Measurements from ENCODE around the gene POU2AF1.

Gene POU2AF1

DNA sequence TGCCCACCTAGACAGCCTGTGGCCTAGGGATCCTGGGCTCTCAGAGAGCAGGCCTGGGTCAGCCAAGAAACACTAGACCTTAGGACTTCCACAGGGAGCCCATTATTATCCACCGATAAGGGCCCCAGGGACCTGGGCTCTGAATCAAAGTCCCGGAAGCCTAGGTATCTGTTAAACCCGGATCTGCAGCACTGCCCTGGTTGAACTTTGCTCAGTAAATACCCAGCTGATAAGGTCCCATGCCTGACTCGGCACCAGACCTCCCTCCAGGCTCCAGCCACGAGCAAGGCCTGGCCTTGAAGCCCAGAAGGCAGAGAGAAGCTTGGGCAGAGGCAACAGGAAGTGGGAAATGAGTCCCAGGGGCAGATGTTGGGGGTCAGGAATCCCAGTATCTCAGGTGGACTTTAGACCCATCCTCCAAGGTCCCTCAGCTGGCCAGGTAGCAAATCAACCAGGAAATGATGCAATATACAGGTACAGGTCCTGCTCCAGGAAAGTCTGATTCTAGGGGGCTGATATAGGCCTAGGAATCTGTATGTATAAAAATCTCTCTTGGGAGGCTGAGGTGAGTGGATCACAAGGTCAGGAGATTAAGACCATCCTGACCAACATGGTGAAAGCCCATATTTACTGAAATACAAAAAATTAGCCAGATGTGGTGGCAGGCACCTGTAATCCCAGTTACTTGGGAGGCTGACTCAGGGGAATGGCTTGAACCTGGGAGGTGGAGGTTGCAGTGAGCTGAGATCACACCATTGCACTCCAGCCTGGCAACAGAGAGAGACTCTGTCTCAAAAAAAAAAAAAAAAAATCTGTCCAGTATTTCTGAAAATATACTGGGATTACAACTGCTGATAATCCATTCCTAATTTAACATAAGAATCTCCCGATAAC lies 18.7 kb downstream of the POU2AF1 start:
- no peak for DNase-seq

DNA sequence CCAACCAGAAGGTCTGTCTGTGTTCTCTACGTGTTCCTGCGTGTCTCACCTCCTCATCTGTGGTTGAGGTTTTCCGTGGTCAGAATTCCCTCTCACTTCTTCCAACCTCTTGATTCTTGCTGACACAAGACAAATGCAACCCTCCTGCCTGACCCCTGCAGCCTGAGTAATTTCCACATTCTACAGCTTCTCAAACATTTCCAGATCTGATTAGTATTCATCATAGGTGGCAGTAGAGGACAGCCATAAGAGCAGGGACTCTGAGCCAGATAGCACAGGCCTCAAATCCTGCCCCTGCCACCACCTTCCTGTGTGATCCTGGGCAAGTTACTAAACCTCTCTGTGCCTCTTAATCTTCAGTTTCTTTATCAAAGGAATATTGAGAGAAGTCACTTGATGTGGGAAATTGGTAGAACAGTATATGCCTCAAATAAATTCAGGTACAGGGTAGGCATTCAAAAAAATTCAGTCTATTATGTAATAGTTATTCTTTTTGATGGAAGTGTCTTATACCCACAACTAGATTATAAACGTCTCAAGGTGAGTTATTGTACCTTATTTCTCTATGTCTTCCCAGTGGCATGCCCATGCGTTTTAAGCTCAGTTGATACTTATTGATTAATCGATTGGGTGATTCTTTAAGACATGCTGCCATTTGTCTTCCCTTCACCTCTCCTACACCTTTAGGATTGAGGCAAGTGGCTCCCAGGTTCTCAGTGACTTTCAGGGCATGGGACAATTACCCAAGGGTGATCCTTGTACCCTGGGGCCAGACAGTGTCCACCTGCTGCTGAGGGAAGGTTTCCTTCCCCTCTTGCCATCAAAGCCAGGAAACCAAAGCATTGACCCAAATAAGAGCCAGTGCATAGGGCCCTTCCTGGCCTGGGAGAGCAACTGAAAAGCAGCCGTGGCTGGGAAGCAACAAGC lies 19.6 kb downstream of the POU2AF1 start:
- no peak for DNase-seq

DNA sequence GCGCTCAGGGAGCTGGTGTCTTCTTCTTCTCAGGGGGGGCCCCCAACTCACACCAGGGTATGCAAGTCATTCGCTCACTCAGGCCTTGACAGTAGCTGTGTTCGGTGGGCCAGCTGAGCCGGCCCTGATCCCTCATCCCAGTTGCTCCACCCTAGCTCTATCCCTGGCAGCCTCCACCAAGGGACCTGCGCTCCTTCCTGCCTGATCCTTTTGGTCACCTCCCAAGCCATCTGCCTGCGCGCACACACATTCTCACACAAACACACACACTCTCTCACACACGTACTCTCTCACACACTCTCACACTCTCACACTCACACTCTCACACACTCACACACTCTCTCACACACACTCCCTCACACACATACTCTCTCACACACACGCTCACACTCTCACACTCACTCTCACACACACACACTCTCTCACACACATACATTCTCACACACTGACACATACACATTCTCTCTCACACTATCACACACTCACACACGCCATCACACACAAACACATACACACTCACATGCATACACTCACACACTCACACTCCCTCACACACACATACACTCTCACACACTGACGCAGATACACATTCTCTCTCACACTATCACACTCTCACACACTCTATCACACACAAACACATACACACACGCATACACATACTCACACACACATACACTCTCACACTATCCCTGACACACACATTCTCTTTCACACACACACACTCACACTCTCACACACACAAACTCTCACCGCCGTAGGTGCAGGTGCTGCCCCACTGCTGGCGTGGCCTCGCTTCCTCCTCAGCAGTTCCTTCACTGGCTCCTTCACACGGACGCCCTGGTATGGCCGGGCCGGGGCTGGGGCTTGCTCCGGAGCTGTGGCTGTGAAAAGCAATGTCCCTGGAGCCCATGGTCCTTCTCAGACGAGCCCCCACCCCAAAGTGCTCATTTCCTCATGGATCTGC lies 20.8 kb downstream of the POU2AF1 start:
- DNase-seq, result no peak

DNA sequence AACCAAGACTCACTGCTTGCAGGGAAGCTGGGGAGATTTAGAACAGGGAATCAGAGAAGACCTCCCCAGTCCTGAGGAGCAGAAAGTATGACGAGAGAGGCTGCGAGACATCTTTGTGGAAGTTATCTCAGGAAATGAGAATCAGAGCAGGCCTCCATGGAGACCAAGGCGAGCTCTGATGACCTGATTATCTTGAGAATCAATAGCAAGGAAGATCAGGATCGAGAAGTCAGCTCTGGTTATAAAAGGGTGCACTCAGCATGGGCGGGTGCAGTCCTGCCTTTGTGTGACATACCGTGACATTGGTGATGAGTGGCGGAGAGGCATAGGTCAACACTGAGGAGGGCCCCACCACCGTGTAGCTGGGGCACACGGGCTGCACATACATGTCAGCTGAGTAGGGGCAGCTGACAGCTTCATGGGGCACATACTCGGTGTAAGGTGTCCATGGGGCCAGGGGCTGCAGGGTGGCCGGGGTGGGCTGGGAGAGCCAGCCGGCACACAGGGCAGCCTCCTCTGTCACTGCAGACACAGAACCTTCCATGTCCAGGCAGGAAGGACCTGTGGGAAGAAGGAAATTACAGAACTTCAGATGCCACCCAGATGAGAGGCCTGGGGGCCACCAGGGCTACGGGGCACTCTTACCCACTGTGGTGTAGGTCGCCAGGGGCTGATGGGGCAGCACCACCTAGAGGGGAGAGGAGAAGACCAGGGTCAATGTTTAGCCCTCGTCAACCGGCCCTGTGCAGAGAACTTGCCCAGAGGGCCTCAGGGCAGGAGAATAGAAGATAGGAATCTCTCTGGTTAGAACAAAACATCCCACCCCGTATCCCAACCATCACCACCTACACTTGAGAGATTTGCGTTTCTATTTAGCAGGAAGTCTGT lies 21.7 kb downstream of the POU2AF1 start:
- DNase-seq, result no peak

DNA sequence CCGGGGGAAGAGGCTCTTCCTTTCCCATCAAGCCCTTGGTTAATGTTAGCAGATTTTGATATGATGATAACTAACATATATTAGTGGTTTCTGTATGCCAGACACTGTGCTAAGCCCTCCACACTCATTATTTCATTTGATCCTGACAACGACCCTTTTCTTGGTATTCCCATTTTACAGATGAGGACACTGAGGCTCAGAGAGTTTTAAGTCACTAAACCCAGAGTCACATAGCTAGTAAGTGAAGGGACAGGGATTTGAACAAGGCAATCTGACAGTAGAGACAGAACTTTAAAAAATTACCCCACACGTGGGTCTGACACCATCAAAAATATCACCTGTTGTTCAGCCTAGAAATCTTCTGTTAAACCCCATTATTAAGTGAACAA lies 22.4 kb downstream of the POU2AF1 start:
- DNase-seq, result no peak

DNA sequence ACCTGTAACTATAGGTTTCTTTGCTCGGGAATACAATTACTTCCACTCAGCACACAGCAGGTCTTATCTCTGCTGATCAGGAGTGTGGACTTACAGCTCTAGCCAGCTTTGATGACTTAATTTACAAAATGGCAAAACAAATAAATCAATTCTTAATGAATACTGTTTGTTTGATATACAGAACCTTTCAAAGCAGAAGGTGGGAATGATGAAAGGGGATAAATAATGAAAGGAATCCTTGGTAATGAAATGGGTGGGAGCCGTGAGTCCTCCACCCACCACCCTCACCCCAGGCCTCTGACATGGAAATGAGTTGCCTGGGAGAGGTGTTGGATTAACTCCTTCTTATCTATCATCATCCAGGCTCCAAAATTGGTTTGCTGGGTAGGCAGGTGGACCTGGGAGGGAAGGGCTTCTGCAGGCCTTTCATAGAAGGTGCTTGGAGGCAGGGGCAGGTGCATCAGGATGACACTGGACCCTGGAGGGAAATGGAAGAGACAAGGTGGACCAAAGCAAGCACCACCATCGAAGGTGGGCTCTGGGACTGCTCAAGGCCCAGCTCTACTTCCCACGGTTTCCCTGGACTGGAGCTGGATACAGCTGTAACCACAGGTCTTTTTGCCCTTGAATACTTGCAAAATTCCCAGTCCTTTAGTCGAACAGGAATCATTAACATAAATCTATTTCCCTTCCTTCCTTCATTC lies 23.0 kb downstream of the POU2AF1 start:
- DNase-seq, result no peak

DNA sequence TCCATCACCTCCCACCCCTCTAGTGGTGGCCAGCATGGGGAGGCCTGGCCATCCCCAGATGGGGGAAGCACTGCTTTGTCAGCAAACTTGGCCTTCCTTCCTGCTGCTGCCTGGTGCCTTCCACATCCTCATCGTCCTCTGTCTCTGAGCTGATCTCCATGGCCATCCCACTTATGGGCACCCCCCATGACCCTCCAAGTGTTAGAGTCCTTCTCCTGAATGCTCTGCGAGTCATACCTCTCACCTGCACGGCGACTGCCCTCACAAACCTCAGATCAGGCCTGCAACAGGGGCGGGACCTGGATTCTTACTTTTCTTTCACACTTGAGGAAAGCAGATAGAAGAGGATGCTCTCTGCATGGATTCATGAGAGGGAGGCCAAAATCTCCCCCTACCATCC lies 24.0 kb downstream of the POU2AF1 start:
- no peak for DNase-seq

DNA sequence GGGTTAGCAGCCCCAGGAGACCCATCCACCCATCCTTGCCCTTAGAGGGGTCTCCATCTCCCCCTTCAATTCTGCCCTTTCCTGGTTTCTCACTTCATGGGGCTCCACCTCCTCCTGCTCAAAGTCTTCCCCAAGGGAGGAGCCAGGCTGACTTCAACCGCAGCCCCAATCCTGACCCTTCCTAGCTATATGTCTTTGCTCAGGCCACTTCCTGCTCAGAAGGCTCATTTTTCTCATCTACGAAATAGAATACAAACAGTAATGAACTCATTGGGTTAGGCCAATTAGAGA lies 24.5 kb downstream of the POU2AF1 start:
- no peak for DNase-seq

DNA sequence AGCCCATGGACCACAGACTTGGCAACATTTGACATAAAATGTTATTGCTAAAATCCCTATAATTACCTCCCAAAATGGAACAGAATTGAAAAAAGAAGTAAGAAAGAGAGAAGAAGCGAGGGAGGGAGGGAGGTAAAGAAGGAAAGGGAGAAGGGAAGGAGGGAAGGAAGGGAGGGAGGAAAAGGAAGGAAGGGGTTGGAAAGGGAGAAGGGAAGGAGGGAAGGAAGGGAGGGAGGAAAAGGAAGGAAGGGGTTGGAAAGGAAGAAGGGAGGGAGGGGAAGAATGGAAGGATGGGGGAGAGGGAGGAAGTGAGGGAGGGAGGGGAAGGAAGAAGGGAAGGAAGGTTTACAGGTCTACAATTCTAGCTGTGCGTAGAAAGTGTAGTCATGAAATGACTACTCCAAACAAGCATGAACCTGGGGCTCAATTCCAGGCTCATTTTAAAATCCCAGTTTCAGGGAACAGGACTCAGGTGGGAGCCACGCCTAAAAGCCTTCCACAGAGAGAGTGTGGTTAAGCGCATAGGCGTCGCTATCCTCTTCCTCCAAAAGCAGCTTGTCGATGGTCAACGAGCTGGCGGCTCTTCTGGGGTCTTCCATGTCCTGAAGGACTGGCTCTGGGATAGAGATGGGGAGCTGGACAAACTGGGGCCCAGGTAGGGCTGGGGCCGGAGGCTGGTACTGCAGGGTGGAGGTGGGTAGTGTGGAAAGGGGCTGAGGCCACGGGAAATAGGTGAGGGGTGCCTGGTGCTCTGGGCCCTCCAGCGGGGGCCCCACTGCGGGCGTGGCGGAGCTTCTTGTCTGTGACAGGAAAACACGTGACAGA lies 25.1 kb downstream of the POU2AF1 start:
- DNase-seq, result no peak

DNA sequence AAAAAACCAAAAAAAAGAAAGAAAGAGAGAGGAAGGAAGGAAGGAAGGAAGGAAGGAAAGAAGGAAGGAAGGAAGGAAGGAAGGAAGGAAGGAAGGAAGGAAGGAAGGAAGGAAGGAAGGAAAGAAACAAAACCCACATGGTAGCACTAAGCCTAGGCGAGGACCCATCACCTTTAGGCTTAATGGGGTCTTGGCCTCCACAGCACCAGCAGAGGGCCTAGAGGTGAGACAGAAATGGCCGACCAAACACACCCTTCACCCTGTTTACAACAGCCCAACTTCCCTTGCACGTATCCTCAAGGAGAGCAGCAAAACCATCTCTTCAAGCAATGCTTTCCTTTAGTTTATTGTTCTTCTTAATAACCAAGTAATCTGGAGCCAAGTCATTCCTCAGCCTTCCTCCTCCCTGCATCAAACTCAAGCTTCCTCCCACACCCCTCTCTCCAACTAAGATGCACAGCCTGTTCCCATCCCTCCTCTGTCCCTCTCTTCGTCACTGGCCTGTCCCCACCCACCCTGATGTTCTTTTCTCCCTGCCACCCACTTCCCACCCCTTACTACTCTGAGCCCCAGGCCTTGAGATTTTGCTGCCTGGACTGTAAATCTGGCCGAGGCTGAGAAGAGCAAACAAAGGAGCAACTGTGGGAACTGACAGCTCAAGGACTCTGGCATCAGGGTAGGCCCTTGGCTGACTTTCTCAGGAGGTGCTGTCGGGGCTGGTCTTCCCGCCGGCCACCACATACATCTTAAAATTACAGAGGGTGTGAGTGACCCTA lies 26.0 kb downstream of the POU2AF1 start:
- DNase-seq, result no peak

DNA sequence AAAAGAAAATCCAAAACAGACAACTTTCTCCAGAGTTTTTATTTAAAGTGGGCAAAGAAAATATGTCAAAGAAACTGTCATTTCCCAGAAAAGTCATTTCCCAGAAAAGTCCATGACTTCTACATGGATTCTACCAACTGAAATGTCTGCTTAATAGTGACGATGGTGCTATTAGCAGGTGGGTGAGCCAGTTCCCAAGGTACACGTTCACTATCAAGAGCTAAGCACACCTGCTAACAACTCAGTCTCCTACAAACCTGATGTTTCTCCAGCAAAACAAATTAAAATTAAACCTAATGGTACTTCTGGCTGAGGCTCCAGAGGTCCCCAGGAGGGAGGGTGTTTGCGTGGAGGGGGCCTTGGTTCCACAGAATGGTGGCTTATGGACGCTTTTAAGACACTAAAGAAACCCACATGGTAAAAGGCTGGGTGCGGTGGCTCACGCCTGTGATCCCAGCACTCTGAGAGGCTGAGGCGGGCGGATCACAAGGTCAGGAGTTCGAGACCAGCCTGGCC lies 26.8 kb downstream of the POU2AF1 start:
- no peak for DNase-seq

DNA sequence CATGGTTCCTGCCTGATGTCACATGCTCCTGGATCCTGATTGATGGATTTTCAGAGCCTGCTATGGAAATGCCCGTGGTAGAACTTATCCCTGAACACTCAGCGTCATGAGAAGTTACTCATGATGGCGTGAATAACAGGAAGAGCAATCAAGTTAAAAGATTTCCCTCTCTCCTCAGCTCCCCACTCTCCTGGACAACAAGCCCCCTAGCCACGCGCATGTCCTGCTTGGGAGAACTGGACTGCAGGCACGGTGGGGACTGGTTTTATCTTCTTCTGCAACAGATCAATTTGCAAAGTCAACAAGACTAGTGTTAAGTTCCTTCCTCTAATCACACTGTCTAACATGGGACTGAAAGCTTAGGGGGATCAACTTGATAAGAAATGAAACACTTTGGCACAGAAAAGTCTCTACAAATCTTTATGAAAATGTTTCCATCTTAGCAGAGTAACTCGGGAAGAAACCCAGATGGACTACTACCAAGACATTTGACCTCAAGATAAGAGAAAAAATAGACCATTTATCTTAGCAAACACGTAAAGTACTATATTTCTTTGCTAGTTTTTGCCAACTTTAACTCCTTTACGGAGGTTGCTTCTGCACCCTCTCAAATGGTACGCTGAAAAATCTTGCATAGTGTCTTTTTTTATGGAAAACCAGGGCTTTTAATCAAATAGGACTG lies 27.6 kb downstream of the POU2AF1 start:
- no peak for DNase-seq

DNA sequence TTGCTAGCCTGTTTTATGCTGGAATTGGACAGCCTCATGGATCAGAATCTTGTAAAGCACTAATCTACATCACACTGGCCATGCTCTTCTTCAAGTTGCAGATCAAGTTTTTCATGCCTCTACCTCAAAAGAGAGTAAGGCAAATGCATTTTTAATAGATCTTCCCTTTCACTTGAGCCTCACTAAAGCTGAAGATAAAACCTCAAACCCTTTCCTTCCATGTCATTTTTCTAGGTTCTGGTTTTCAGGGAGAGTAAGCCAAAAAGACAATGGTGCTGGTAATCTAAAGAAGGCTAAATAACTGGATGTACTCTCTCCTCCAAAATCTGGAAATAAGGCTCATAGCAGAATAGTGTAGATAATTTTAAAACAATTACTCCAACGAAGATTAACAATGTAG lies 28.3 kb downstream of the POU2AF1 start:
- DNase-seq, result no peak

DNA sequence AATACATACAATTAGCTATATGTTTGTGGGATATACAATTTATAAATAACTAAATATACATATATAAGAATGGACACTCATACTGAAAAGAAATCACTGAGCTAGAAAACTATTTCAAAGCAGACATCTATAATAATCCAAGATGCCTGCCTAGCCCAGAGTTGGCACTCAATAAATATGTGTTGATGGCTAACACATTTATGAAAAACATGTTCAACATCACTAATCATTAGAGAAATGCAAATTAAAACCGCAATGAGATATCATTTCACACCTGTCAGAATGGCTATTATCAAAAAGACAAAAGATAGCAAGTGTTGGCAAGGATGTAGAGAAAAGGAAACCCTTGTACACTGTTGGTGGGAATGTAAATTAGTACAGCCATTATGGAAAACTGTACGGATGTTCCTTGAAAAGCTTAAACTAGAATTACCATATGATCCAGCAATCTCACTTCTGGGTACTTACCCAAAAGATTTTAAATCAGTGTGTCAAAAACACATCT lies 29.8 kb downstream of the POU2AF1 start:
- DNase-seq, result no peak

DNA sequence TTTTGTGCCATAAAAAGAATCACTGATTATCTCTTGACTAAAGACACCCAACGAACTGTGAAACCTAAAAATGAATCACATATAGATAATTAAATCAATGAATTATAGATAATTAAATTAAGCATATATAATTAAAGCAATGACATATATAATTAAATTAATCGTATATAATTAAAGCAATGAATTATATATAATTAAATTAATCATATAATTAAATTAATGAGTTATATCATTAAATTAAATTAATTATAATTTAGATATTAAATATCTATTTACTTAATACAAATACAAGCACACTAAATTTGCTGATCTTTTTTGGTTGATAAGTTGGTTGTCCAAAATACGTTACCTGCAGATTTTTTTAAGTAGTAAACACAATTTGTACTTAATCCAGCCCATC lies 30.9 kb downstream of the POU2AF1 start:
- no peak for DNase-seq

DNA sequence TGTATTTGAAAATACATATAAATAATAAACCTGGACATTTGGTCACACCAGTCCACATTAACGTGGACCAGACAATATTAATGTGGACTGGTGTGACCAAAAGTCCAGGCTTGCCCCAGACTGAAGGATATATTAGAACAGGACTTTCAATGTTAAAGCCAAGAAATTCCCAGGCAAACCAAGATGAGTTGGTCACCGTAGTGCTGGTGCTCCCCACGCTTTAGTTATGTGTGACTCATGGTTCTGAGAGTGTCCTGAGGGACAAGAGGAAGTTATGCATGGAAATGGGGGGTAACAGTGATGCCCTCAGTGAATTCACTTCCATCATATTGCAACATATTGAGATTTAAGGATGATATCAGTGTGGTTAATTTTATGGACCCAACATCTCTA lies 31.4 kb downstream of the POU2AF1 start:
- no peak for DNase-seq

DNA sequence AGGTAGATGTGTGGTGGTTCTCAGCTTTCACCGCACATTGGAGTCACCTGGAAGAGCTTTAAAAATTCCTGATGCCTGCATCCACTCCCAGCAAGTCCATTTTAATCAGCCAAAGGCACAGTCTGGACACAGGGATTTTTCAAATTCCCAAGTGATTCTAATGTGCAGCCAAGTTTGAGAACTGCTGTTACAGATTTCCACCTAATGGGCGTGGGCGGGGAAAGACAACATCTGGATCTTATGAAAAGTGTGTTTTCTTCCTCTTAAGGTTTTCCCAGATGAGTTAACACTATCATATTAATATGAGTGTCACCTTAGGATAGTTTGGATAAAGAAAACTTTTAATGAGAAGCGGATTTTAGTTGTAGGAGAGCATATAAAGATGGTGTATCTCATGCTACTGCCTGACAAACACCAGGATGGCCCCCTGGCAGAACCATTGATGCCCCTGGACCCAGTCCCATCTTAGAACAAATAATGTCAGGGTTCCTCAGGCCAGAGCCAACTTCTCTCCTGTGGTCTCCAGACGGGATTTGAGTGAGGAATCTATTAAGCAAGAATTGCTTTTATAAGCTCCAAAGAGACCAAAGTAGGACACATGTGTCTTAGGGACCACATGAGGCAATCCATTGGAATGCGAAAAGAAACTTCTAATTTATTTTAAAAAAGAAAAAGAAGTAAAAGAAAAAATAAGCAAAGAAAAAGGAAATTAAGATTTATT lies 31.9 kb downstream of the POU2AF1 start:
- DNase-seq, result no peak

DNA sequence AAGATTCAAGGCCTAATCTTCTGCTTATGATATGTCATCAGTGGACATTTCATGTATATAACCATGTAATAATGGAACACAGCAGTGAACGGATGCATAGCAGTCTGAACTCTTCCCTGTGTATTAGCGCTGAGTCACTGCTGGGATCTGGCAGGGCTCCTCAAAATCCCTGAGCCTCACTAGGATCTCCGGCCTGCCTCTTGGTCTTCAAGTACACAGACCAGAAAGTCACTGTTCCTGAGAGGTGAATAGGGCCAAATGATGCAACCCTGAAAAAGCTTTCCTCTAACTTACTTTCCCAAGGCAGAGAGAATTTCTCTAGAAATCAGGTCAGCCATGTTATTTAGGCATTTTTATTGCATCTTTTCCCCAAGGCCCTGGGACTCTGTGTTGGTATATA lies 35.0 kb downstream of the POU2AF1 start:
- no peak for DNase-seq

Measured in stimulated activated CD8-positive, alpha-beta memory T cell treated with anti-CD3 and anti-CD28 coated beads, Interleukin-4, amount 100 ng/mL, for 48 hours (primary cell).